ENCODE data around the gene DOCK7.
"Not testable (repeated sequence)": the region's sequence is repeated elsewhere in the genome, so short reads cannot be mapped to it uniquely, and the experiment has no call there.

The DOCK7 gene

GRCh38 chr1:62589321-62589720 is 98.9 kb downstream of the DOCK7 start:
- no peak overlapping the region for H3K4me3 ChIP-seq
- TF ChIP-seq, protein P1, sequence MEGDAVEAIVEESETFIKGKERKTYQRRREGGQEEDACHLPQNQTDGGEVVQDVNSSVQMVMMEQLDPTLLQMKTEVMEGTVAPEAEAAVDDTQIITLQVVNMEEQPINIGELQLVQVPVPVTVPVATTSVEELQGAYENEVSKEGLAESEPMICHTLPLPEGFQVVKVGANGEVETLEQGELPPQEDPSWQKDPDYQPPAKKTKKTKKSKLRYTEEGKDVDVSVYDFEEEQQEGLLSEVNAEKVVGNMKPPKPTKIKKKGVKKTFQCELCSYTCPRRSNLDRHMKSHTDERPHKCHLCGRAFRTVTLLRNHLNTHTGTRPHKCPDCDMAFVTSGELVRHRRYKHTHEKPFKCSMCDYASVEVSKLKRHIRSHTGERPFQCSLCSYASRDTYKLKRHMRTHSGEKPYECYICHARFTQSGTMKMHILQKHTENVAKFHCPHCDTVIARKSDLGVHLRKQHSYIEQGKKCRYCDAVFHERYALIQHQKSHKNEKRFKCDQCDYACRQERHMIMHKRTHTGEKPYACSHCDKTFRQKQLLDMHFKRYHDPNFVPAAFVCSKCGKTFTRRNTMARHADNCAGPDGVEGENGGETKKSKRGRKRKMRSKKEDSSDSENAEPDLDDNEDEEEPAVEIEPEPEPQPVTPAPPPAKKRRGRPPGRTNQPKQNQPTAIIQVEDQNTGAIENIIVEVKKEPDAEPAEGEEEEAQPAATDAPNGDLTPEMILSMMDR (IDR thresholded peaks at IDR 0.05): no peak
- DNase-seq (ENCODE audit: low spot score): no peak
- no peak overlapping the region for H3K27ac ChIP-seq

- H3K4me3 ChIP-seq: no peak overlapping the region
- H3K27ac ChIP-seq: no peak overlapping the region
- DNase-seq (ENCODE audit: low spot score): no peak
- TF ChIP-seq, protein P1 (IDR thresholded peaks at IDR 0.05): no peak
Observed at GRCh38 chr1:62588000-62588399, 100.2 kb downstream of the DOCK7 start.

- H3K27ac ChIP-seq: no peak overlapping the region
- no peak overlapping the region for H3K4me3 ChIP-seq
- TF ChIP-seq, protein P1 (IDR thresholded peaks at IDR 0.05): no peak
- no peak for DNase-seq (ENCODE audit: low spot score)
Observed at GRCh38 chr1:62585469-62586155, 102.6 kb downstream of the DOCK7 start.

DNA sequence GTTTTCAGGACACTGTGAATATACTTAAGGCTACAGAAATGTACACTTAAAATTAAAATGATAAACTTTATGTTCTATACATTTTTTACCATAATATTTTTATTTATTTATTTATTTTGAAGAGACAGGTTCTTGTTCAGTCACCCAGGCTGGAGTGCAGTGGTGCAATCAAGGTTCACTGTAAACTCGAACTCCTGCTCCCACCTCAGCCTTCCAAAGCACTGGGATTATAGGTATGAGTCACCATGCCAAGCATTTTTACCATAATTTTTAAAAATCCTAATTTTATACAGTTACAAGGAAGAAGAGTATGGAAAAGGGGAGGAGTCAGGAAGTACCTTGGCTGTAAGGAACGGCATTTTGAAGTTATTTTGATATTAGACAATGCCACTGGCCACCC is 114.5 kb downstream of the DOCK7 start:
- H3K4me3 ChIP-seq: no peak overlapping the region
- no peak for DNase-seq (ENCODE audit: low spot score)
- TF ChIP-seq, protein P1 (IDR thresholded peaks at IDR 0.05): no peak
- no peak overlapping the region for H3K27ac ChIP-seq

DNA sequence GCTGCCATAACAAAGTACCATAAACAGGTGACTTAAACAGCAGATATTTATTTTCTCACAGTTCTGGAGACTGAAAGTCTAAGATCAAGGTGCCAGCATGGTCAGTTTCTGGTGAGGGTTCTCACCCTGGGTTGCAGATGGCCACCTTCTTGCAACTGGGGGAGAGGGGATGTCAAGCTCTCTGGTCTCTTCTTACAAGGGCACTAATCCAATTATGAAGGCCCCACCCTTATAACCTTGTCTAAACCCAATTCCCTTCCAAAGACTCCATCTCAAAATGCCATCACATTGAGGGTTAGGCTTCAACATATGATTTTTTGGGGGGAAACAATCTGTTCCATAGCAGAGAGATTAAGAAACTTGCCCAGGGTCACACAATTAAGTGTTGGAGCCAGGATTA is 115.7 kb downstream of the DOCK7 start:
- DNase-seq (ENCODE audit: low spot score): no peak
- TF ChIP-seq, protein P1 (IDR thresholded peaks at IDR 0.05): no peak
- H3K27ac ChIP-seq: no peak overlapping the region
- H3K4me3 ChIP-seq: no peak overlapping the region

DNA sequence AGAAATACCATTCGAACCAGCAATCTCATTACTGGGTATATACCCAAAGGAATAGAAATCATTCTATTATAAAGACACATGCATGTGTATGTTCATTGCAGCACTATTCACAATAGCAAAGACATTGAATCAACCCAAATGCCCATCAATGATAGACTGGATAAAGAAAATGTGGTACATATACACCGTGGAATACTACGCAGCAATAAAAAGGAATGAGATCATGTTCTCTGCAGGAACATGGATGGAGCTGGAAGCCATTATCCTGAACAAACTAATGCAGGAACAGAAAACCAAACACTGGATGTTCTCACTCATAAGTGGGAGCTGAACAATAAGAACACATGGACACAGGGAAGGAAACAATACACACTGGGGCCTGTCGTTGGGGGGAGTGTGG is 116.7 kb downstream of the DOCK7 start:
- not testable (repeated sequence) for H3K4me3 ChIP-seq; DNase-seq (ENCODE audit: low spot score)

GRCh38 chr1:62567926-62568325 is 120.3 kb downstream of the DOCK7 start:
- DNase-seq (ENCODE audit: low spot score); H3K4me3 ChIP-seq; H3K27ac ChIP-seq: not testable (repeated sequence)

More for the DNA sequence above, 116.7 kb downstream of the DOCK7 start:
- H3K27ac ChIP-seq: not testable (repeated sequence)

- H3K4me3 ChIP-seq; DNase-seq (ENCODE audit: low spot score): not testable (repeated sequence)
Observed at GRCh38 chr1:62567182-62567581, 121.0 kb downstream of the DOCK7 start.

GRCh38 chr1:62561306-62561705 is 126.9 kb downstream of the DOCK7 start:
- no peak overlapping the region for H3K27ac ChIP-seq
- no peak for DNase-seq (ENCODE audit: low spot score)
- no peak overlapping the region for H3K4me3 ChIP-seq
- TF ChIP-seq, protein P1 (IDR thresholded peaks at IDR 0.05): no peak

More at GRCh38 chr1:62567182-62567581, 121.0 kb downstream of the DOCK7 start:
- not testable (repeated sequence) for H3K27ac ChIP-seq
